HG02884 (cell line): ENCODE measurements around the gene ITIH4.

Experiments used
- ATAC-seq: cut with Tn5 transposase; IDR thresholded peaks from one replicate; pipeline ENCODE4 v1.9.1; 2021; ENCODE audit warnings: mild to moderate bottlenecking, moderate library complexity; ENCODE audit not compliant: unreplicated experiment

The ITIH4 gene

DNA sequence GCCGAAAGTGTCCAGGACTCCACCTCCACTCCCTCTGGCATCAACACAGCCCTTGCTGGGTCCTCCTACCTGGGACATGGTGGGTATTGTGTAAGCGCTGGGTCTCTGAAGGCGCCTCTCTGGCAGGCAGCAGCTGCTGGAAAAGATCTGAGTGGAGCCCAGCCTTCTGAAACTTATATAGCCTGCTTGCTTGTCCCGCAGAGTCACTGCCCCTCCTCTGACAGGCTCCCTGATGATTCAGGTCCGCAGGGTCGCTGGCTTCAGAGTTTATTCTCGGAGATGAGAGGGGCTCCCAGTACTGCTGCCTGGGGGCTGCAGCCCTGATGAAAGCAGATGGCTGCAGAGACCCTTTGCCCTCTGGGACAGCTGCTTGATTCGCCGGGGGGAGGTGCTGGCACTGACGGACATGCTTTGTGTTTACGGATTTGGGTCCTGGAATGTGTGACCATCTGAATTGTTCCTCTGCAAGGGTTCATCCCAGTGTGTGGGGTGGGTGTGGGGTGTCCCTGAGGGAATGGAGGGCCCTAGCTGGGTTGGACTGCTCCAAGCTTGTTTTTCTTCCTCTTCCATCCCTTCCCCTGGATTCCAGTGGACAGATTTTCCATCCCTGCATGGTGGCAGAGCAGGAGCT lies 4.5 kb upstream of the ITIH4 start, which contains the start of gene MUSTN1:
Gene MUSTN1 (minus strand): TSS at position 149 of the 631 bp plus-strand sequence. CDS start 71 bp downstream, at position 78.
- ATAC-seq: no peak

DNA sequence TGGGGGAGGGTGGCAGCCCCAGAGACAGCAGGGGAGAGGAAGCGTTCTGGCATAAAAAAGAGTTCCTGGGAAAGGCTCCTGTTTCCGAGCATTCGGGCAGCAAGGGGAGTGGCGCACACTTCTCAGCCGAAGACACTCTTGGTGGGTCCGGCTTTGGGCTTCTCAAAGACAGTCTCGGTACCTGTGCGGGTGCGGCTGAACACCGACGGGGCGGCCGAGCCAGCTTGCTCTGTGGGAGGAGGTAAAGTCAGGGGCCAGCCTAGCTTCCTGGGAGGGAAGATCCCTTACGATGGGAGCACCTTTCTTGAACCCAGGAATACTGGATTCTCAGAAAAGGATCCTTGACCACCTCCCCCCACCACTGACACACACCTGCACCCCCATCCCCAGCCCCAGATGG lies 2.7 kb upstream of the ITIH4 start:
- no peak for ATAC-seq

- no peak for ATAC-seq
Measured at GRCh38 chr3:52831500-52832301, 1.2 kb upstream of the ITIH4 start.

GRCh38 chr3:52829906-52830463 lies 487 bp downstream of the ITIH4 start:
- no peak for ATAC-seq

GRCh38 chr3:52829482-52829881 lies 990 bp downstream of the ITIH4 start:
- ATAC-seq: no peak

DNA sequence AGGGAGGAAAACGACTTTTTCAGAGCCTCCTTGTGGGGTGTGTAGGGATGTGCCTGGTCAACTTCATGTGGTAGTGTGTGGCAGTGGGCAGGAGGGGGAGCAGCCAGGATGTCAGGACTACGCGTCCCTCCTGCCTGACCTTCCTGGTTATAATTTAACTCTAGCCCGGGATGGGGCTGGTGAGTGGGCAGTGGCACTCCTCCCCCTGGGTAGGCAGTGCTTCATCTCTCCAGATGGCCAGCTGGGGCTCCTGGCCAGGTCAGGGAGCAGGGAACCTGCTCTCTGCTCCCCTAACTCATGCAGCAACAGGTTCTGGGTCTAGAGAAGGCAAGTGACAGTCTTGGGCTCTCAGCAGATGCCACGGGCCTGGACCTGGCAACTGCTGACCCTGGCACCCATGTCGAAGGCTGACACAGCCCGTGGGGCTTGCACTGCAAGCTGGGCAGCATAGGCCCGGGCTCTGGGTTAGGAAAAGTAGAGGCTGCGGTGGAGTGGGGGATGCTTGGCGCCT lies 2.6 kb downstream of the ITIH4 start:
- ATAC-seq: no peak

DNA sequence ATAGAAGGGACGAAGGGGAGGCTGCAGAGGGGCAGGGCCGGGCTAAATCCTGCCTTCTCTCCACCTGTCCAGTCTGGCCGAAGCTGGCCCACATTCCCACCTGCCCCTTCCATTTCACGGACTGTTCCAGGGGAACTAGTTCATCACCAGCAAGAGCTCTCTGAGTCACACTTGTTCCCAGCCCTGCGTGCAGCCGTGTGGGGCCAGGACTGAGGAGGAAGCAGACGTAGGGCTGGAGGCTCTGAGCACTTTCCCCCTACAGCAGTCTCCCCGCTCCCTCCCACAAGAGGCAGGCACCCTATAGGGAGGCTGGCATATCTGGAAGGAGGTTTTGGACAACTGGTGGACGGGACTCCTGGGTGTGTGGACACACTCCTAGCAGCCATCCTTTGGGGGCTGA lies 3.0 kb downstream of the ITIH4 start:
- no peak for ATAC-seq

- no peak for ATAC-seq
Measured at GRCh38 chr3:52824037-52824436, 6.4 kb downstream of the ITIH4 start.

- no peak for ATAC-seq
Measured at GRCh38 chr3:52822363-52822762, 8.1 kb downstream of the ITIH4 start.

GRCh38 chr3:52820736-52821135 lies 9.7 kb downstream of the ITIH4 start:
- no peak for ATAC-seq

GRCh38 chr3:52819936-52820335 lies 10.5 kb downstream of the ITIH4 start:
- no peak for ATAC-seq

- no peak for ATAC-seq
Measured at GRCh38 chr3:52817860-52818259, 12.6 kb downstream of the ITIH4 start.

- no peak for ATAC-seq
Measured at GRCh38 chr3:52817221-52817620, 13.3 kb downstream of the ITIH4 start.

GRCh38 chr3:52816654-52817053 lies 13.8 kb downstream of the ITIH4 start:
- ATAC-seq: no peak

DNA sequence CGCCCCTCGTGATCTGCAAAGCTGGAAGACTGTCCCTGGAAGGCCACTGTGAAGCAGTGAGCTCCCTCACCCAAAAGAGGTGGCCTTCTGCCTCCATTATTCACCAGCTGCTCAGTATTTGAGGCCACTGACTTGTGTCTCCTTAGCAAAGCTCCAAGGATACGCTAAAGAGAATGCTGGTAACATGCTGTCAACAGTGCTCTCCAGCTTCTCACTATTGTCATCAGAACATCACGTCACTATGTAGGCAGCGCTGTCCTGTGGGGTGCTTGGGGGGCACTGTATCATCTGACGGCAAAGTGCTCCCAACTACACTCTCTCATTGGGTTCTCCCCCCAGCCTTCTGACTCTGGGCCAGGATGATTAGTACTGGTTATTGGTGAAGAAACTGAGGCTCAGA lies 14.3 kb downstream of the ITIH4 start:
- ATAC-seq: no peak

DNA sequence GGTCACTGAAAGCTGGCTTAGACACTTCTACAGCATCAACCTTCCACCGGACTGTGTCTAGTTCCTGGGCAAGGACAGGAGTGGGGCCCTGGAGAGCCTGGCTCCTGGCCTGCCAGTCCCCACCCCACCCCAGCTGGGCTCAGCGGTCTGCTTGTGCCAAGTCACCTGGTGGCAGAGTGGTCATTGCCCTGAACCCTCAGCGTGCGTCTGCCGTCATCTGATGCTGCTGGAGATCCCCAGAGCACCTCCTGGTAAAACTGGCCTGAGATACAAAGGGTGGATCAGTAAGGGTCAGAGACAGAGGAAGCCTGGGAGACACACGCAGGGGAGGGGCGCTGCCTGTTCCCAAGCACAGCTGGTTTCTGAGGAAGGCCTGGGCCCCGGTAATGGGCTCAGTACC lies 16.7 kb downstream of the ITIH4 start:
- ATAC-seq: no peak

- ATAC-seq: no peak
Measured at GRCh38 chr3:52811452-52812011, 18.9 kb downstream of the ITIH4 start.

- ATAC-seq: no peak
Measured at GRCh38 chr3:52810923-52811322, 19.5 kb downstream of the ITIH4 start.

GRCh38 chr3:52809662-52810377 lies 20.7 kb downstream of the ITIH4 start:
- no peak for ATAC-seq

DNA sequence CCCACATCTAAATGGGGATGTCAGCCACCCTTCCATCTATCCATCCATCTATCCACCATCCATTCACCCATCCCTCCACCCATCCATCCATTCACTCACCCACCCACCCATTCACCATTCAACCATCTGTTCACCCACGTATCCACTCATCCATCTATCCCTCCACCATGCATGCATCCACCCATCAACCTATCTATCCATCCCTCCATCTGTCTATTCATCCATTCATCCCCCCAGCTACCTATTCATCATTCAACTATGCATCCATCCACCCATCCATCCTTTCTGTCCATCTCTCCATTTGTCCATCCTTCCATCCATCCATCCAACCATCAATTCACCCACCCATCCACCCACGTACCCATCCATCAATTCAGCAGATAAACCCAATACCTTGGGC lies 21.3 kb downstream of the ITIH4 start:
- no peak for ATAC-seq
